ENCODE measurements around the gene METTL1. TPM values are rescaled to one million over a fixed set of nuclear protein-coding genes. Genes with fewer than 3 reads are reported as not detected.

Gene METTL1
- total and polyA plus RNA-seq, 3 donors from 2014 or later, result 16.7 to 28.8 (median 22.8) TPM

DNA sequence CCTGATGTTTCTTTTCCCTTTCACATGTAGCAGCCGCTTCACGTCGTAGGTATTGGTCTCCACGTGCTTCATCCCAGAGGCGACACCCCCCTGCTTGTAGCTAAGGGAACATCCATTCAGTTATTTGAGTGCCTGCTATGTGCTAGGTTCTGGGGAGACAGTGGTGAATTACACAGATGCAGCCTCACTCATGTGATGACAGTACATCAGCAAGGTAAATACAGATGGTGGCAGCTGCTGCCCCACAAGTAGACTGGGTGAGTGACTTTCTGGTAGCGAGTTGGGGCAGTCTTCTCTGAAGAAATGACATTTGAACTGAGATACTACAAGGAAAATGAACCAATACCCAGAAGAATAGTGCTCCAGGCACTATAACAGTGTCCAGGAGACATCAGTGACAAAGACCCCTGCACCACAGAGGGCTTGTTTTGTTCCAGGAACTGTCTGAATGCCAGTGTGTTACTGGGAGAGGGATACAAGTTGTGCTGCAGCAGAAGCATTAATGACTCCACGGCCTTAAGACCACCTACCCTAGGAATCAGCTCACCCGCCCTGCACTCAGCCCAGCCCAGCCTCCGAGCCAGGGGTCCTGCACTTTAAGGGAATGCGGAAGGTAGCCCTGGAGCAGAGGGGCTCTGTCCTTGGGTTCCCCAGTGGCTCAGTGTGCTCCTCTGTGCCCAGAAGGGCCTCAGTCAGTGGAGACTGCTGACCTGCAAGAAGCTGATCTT lies 39.3 kb upstream of the METTL1 start:
- H3K27ac ChIP-seq, result no peak overlapping the region
- no peaks in the 10 kb centered on the region for H3K36me3 ChIP-seq (ENCODE audit: low read depth, missing control alignments)
- TF ChIP-seq, protein P1, sequence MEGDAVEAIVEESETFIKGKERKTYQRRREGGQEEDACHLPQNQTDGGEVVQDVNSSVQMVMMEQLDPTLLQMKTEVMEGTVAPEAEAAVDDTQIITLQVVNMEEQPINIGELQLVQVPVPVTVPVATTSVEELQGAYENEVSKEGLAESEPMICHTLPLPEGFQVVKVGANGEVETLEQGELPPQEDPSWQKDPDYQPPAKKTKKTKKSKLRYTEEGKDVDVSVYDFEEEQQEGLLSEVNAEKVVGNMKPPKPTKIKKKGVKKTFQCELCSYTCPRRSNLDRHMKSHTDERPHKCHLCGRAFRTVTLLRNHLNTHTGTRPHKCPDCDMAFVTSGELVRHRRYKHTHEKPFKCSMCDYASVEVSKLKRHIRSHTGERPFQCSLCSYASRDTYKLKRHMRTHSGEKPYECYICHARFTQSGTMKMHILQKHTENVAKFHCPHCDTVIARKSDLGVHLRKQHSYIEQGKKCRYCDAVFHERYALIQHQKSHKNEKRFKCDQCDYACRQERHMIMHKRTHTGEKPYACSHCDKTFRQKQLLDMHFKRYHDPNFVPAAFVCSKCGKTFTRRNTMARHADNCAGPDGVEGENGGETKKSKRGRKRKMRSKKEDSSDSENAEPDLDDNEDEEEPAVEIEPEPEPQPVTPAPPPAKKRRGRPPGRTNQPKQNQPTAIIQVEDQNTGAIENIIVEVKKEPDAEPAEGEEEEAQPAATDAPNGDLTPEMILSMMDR (IDR thresholded peaks at IDR 0.05), result no peak
- TF ChIP-seq POLR2A (IDR thresholded peaks at IDR 0.05), result no peak
- H3K27me3 ChIP-seq, result no peaks in the 10 kb centered on the region
- no peak for DNase-seq
- H3K9me3 ChIP-seq, result no peaks in the 10 kb centered on the region
- WGBS, 2 donors, result 93 to 95% methylated on average over 10 of the region's 10 CpGs
- H3K4me3 ChIP-seq, result no peak overlapping the region
- H3K4me1 ChIP-seq, result peaks cover 16% of the 10 kb centered on the region
- intact Hi-C loops (cut with DNase I; ENCODE audit: low total_unique reads), result no loop called here

DNA sequence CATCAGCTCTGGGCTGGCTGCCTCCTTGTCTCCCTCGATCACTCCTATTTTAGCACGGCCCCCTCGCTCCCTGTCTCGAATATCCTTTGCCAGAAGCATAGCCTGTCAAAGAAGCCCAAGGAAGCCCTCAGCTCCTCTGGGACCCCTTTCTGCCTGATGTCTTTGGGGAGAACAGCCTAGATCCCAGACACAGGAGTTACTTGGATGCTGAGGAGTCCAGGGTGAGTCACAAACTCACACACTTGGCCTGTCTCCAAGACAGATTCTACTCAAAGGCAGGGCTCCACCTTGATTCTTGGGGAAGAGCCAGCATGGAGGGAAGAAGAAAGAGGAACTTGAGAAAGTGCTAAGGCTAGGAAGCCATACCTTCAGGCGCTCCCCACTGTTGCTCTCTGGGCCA lies 38.5 kb upstream of the METTL1 start:
- H3K27ac ChIP-seq, result no peak overlapping the region
- DNase-seq, result no peak
- H3K4me1 ChIP-seq, result peaks cover 9% of the 10 kb centered on the region
- TF ChIP-seq, protein P1 (IDR thresholded peaks at IDR 0.05), result no peak
- no peak for TF ChIP-seq POLR2A (IDR thresholded peaks at IDR 0.05)
- intact Hi-C loops (cut with DNase I; ENCODE audit: low total_unique reads), result no loop called here
- no peaks in the 10 kb centered on the region for H3K27me3 ChIP-seq
- no peak overlapping the region for H3K4me3 ChIP-seq
- no peaks in the 10 kb centered on the region for H3K36me3 ChIP-seq (ENCODE audit: low read depth, missing control alignments)
- WGBS, 2 donors, result 80 to 85% methylated on average over 5 of the region's 5 CpGs
- no peaks in the 10 kb centered on the region for H3K9me3 ChIP-seq

DNA sequence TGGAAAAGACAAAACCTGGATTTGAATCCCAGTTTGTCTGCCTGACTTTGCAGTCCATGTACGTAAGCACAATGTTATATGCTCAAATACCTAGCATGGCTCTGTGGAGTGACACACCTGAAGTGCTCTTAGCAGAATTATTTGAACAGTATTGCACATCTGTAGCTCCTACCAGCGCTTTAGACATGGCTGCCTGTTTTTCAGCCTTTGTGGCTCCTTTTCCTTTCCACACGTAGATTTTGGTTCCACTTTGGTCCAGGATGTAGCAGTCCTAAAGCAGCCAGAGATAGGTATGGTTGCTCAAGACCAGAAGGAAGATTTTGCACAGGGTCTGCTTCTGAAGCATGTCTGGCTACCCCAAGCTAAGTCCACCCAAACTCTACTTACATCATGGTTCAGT lies 37.5 kb upstream of the METTL1 start:
- Histone ChIP-seq H3K27ac (no peak overlapping the region), H3K9me3 (no peaks in the 10 kb centered on the region), H3K27me3 (no peaks in the 10 kb centered on the region), H3K4me1 (peaks cover 5% of the 10 kb centered on the region), H3K36me3 (ENCODE audit: low read depth, missing control alignments) (no peaks in the 10 kb centered on the region), H3K4me3 (no peak overlapping the region)
- TF ChIP-seq, protein P1 (IDR thresholded peaks at IDR 0.05), result no peak
- no peak for TF ChIP-seq POLR2A (IDR thresholded peaks at IDR 0.05)
- no peak for DNase-seq
- intact Hi-C loops (cut with DNase I; ENCODE audit: low total_unique reads), result loop anchor here (10.0 kb wide), 1 partner anchor 95 kb away; no protein-coding TSS in a partner anchor
- 95 to 97% methylated on average over 3 of the region's 3 CpGs for WGBS, 2 donors

DNA sequence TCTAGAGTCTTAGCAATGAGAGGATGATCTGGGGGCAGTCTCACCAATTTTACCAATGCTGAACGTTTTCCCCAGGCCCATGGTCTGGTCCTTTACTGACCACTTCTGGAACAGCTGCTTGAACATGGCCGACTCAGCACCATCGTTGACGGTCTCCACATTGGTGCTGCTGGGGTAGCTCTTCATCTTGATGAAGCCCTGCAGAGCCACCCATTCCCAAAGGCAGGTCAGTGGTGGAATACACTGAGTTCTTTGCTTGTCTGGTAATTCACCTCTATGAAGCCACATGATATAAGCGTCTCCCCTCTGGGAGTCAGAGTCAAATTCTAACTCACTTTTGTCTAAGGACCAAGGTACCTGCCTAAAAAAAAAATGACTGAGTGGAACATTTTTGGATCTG lies 36.4 kb upstream of the METTL1 start:
- Histone ChIP-seq H3K4me1 (no peaks in the 10 kb centered on the region), H3K27ac (no peak overlapping the region), H3K36me3 (ENCODE audit: low read depth, missing control alignments) (no peaks in the 10 kb centered on the region), H3K9me3 (no peaks in the 10 kb centered on the region), H3K4me3 (no peak overlapping the region), H3K27me3 (no peaks in the 10 kb centered on the region)
- TF ChIP-seq POLR2A (IDR thresholded peaks at IDR 0.05), result no peak
- TF ChIP-seq, protein P1 (IDR thresholded peaks at IDR 0.05), result no peak
- DNase-seq, result no peak
- intact Hi-C loops (cut with DNase I; ENCODE audit: low total_unique reads), result loop anchor here (10.0 kb wide), 1 partner anchor 96 kb away; no protein-coding TSS in a partner anchor
- 92 to 95% methylated on average over 5 of the region's 5 CpGs for WGBS, 2 donors

DNA sequence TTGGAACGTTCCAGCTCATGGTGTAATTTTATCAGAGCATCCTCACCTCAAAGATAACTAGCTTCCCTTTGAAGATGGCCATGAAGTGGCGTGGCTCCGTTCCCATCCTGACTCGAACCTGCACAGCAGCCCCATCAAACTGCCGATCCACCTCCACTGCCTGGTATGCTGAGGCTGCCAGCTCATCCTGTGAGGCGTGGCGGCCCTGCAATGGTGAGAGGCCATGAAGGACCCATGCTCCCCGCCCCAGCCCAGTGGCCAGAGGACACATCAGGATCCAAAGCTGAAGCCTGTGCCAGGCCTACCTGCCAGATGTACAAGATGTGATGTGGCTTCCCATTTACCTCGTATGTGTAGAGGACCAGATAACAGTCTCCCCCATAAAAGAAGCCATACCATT lies 35.4 kb upstream of the METTL1 start:
- H3K4me3 ChIP-seq, result no peak overlapping the region
- no peaks in the 10 kb centered on the region for H3K9me3 ChIP-seq
- DNase-seq, result no peak
- 90 to 93% methylated on average over 4 to 9 of the region's 9 CpGs for WGBS, 2 donors
- intact Hi-C loops (cut with DNase I; ENCODE audit: low total_unique reads), result loop anchor here (10.0 kb wide), 1 partner anchor 98 kb away; no protein-coding TSS in a partner anchor
- H3K36me3 ChIP-seq (ENCODE audit: low read depth, missing control alignments), result no peaks in the 10 kb centered on the region
- H3K27ac ChIP-seq, result no peak overlapping the region
- no peaks in the 10 kb centered on the region for H3K27me3 ChIP-seq
- no peaks in the 10 kb centered on the region for H3K4me1 ChIP-seq
- TF ChIP-seq POLR2A (IDR thresholded peaks at IDR 0.05), result no peak
- TF ChIP-seq, protein P1 (IDR thresholded peaks at IDR 0.05), result no peak
